Naive thymus-derived CD4-positive, alpha-beta T cell (primary cell): ENCODE data around the gene WFIKKN1. TPM values are rescaled to one million over a fixed set of nuclear protein-coding genes. Genes with fewer than 3 reads are reported as not detected.
A peak's percentile ranks its signal among the peaks of the same experiment; 100 is the strongest.

Experiments used
- ATAC-seq: fragments of 150-1000 bp; cut with Tn5 transposase; 2 replicates; pipeline ENCODE4 v1.10.0; 2021; ENCODE audit warnings: mild to moderate bottlenecking, moderate library complexity
- CTCF ChIA-PET: fragments of 350-600 bp; sonication (Branson Sonifier 250); formaldehyde crosslinking; loops from one replicate; lab custom pipeline; 2021; ENCODE audit warnings: antibody characterized with exemption; lab: Charles Lee
- POLR2A ChIA-PET: fragments of 350-600 bp; sonication (Branson Sonifier 250); formaldehyde crosslinking; loops from one replicate; lab custom pipeline; 2021; ENCODE audit warnings: antibody characterized with exemption, inconsistent platforms; lab: Charles Lee
- DNase-seq, 9 donors: peaks; one replicate each; pipeline versions ENCODE4 v3.0.0 to v3.0.0-alpha.2; 2020 to 2022; ENCODE audit warnings: mixed read lengths in 1 of 9
- H3K27ac ChIP-seq: one replicate; pipeline ENCODE4 v1.7.0; 2013; ENCODE audit warnings: mild to moderate bottlenecking, low read depth, low read length, moderate library complexity
- H3K27me3 ChIP-seq, 2 donors: one replicate each; pipeline ENCODE4 v1.7.0; 2013; ENCODE audit warnings: low read length in 2 of 2, mild to moderate bottlenecking in 2 of 2, moderate library complexity in 2 of 2; ENCODE audit not compliant: control insufficient read depth in 2 of 2, insufficient read depth in 2 of 2
- H3K36me3 ChIP-seq, 3 experiments: 1 replicate in 2 of 3; 2 replicates in 1 of 3; pipeline ENCODE4 v1.7.0; 2013; ENCODE audit warnings: low read length in 3 of 3, mild to moderate bottlenecking in 3 of 3, moderate library complexity in 1 of 3; ENCODE audit not compliant: insufficient read depth in 3 of 3, control insufficient read depth in 2 of 3
- H3K4me1 ChIP-seq, 2 donors: one replicate each; pipeline ENCODE4 v1.7.0; 2013; ENCODE audit warnings: low read length in 2 of 2, mild to moderate bottlenecking in 2 of 2, moderate library complexity in 1 of 2; ENCODE audit not compliant: control insufficient read depth in 2 of 2, insufficient read depth in 2 of 2
- H3K4me3 ChIP-seq: 2 replicates; pipeline ENCODE4 v1.7.0; 2013; ENCODE audit warnings: mild to moderate bottlenecking, low read length
- H3K9me3 ChIP-seq, 3 experiments: 1 replicate in 2 of 3; 2 replicates in 1 of 3; pipeline ENCODE4 v1.7.0; 2013; ENCODE audit warnings: low read length in 3 of 3; ENCODE audit not compliant: control insufficient read depth in 2 of 3
- H3K27ac Mint-ChIP-seq, 9 donors: one replicate each; pipeline ENCODE4 v1.8.0; 2020 to 2022; ENCODE audit warnings: mixed read lengths in 9 of 9, mild to moderate bottlenecking in 8 of 9, moderate library complexity in 5 of 9, inconsistent platforms in 2 of 9
- H3K27me3 Mint-ChIP-seq, 5 donors: one replicate each; pipeline ENCODE4 v1.8.0; 2021 to 2022; ENCODE audit warnings: mixed read lengths in 5 of 5, mild to moderate bottlenecking in 1 of 5
- H3K36me3 Mint-ChIP-seq, 5 donors: one replicate each; pipeline ENCODE4 v1.8.0; 2020 to 2022; ENCODE audit warnings: mixed read lengths in 5 of 5, mild to moderate bottlenecking in 3 of 5, inconsistent platforms in 1 of 5
- H3K4me1 Mint-ChIP-seq, 7 donors: one replicate each; pipeline ENCODE4 v1.8.0; 2020 to 2022; ENCODE audit warnings: mixed read lengths in 7 of 7, mild to moderate bottlenecking in 3 of 7, inconsistent platforms in 1 of 7
- H3K4me3 Mint-ChIP-seq, 10 donors: one replicate each; pipeline ENCODE4 v1.8.0; 2020 to 2022; ENCODE audit warnings: mild to moderate bottlenecking in 10 of 10, mixed read lengths in 10 of 10, moderate library complexity in 6 of 10, inconsistent platforms in 2 of 10
- H3K9me3 Mint-ChIP-seq, 11 donors: one replicate each; pipeline ENCODE4 v1.8.0; 2020 to 2022; ENCODE audit warnings: mixed read lengths in 11 of 11, mild to moderate bottlenecking in 4 of 11, inconsistent platforms in 1 of 11, moderate library complexity in 1 of 11
- intact Hi-C, 2 donors: fragments of 100-400 bp; cut with micrococcal nuclease; formaldehyde crosslinking; loops; one replicate each; pipeline ENCODE4 v1.15.1; 2023
- polyA plus RNA-seq, 2 donors: library from polyadenylated mRNA; unstranded; fragments of 300-500 nt; fragmentation: Illumina TruSeq; gene quantifications; one replicate each; pipeline ENCODE4 v1.2.3, GENCODE V29; 2021
- total RNA-seq, 6 experiments: library from RNA in 5 of 6; stranded (reverse) in 5 of 6; gene quantifications; 1 replicate in 5 of 6; 2 replicates in 1 of 6; pipeline ENCODE4 v1.2.3 and lab custom pipeline; 2021 to 2026

The WFIKKN1 gene
- total and polyA plus RNA-seq, 7 experiments from 2014 or later = 0.34 to 0.81 (median 0.56) TPM; not detected in 2

DNA sequence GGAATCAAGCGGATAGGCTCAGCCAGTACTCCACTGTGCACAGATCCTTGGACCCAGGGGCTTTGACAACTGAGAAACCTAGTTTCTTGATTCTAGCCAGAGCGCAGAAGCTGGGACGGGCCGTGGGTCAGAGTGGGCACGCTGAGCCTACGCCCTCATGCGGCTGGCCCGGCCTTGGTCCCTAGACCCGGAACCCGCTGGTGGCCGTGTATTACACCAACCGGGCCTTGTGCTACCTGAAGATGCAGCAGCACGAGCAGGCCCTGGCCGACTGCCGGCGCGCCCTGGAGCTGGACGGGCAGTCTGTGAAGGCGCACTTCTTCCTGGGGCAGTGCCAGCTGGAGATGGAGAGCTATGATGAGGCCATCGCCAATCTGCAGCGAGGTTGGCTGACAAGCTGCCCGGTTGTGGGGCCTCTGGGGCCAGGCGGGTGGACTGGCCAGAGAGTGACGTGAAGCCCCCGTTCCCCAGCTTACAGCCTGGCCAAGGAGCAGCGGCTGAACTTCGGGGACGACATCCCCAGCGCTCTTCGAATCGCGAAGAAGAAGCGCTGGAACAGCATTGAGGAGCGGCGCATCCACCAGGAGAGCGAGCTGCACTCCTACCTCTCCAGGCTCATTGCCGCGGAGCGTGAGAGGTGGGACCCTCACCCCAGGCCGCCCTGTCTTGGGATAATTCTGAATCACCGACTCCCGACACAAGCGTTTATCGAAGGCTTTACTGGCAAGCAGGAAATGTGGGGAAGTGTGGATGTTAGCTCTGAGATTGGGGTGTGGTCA is 50.4 kb downstream of the WFIKKN1 start:
- Mint-ChIP-seq H3K4me3 (peak overlapping the region; percentile 64 to 84 (median 74)), H3K36me3 (peaks cover 0 to 9% (median 0%) of the 10 kb centered on the region in 5 donors), H3K4me1 (peaks cover 10 to 33% (median 18%) of the 10 kb centered on the region in 7 donors), H3K27me3 (no peaks in the 10 kb centered on the region), H3K27ac (peak overlapping the region in 5 of 9 donors; percentile 51 to 81 (median 66)), H3K9me3 (no peaks in the 10 kb centered on the region)
- ChIA-PET CTCF (no interaction called here), POLR2A (interaction anchor here (0.9 to 3.8 kb wide), 11 partner anchors 8 to 112 kb away, joined by 3 to 34 read pairs (median 4); partner anchors contain the start of genes MCRIP2, METRN, RHOT2 and WDR24)
- Histone ChIP-seq H3K9me3 (no peaks in the 10 kb centered on the region), H3K36me3 (peaks cover 0 to 30% (median 12%) of the 10 kb centered on the region in 3 experiments), H3K27me3 (no peaks in the 10 kb centered on the region), H3K4me3 (peak overlapping the region; percentile 71), H3K4me1 (peaks cover 9 to 27% of the 10 kb centered on the region in 2 donors), H3K27ac (peak overlapping the region; percentile 79)
- ATAC-seq (no peak), DNase-seq (no peak)
- intact Hi-C loops = loop anchor here (1.0 to 5.0 kb wide), 6 partner anchors 9 to 1284 kb away; partner anchors contain the start of genes FAM234A (in 1 of the 2), LMF1 (in 1 of the 2), RPS2 (in 1 of the 2) and UQCC4 (in 1 of the 2)

DNA sequence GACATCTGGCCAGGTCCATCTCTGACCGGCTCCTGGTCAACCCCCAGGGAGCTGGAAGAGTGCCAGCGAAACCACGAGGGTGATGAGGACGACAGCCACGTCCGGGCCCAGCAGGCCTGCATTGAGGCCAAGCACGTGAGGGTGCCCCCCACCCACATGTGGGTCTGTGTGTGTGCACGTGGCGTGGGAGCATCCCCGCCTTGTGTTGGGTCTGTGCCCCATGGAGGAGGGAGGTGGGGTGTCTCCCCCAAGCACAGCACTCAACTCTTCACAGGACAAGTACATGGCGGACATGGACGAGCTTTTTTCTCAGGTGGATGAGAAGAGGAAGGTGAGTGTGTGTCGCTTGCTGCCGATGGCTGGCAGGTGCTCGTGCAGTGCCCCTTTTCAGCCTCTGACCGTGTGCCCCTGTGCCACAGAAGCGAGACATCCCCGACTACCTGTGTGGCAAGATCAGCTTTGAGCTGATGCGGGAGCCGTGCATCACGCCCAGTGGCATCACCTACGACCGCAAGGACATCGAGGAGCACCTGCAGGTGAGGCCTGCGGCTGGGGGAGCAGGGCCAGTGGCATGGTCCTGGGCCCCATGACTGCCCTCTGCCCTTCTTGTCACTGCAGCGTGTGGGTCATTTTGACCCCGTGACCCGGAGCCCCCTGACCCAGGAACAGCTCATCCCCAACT is 51.1 kb downstream of the WFIKKN1 start:
- H3K36me3 Mint-ChIP-seq = peaks cover 0 to 9% (median 0%) of the 10 kb centered on the region in 5 donors
- POLR2A ChIA-PET = interaction anchor here (0.9 to 3.8 kb wide), 8 partner anchors 8 to 40 kb away, joined by 3 to 34 read pairs (median 7); partner anchors contain the start of genes MCRIP2, METRN, RHOT2 and WDR24

DNA sequence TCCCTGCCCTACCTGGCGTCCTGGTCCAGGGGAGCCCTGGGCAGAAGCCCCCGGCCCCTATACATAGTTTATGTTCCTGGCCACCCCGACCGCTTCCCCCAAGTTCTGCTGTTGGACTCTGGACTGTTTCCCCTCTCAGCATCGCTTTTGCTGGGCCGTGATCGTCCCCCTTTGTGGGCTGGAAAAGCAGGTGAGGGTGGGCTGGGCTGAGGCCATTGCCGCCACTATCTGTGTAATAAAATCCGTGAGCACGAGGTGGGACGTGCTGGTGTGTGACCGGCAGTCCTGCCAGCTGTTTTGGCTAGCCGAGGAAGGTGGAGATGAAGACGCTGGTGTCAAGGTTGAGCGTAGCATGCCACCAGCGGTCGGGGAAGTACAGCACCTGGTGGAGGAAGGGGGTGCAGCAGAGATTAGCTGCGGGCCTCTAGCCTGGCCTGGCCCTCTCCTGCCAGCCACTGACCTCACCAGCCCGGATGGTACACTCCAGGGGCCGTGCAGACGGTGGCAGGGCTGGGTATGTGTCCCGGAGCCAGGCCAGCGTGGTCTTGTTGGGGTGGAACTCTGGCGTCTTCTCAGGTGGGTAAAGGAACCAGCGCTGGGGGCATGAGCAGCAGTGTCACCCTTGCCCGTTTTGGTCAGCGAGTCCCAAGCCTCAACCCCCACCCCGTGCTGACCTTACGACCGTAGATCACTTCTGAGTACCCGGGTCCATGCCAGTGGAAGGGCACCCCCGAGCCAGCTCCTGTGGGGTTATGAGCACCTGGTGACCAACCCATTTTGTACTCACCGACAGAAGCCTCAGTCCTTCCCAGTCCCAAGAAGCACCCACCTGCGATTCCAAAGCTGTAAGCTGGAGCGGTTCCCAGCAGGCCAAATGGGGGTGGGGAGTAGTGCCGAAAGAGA is 52.0 kb downstream of the WFIKKN1 start:
- H3K27ac ChIP-seq = peak overlapping the region; percentile 78
- Mint-ChIP-seq H3K36me3 (peaks cover 0 to 9% (median 0%) of the 10 kb centered on the region in 5 donors), H3K27me3 (no peaks in the 10 kb centered on the region), H3K4me1 (peaks cover 10 to 29% (median 18%) of the 10 kb centered on the region in 7 donors), H3K27ac (peak overlapping the region in 7 of 9 donors; percentile 38 to 76 (median 58)), H3K4me3 (peak overlapping the region; percentile 68 to 87 (median 76)), H3K9me3 (no peaks in the 10 kb centered on the region)
- H3K27me3 ChIP-seq = no peaks in the 10 kb centered on the region
- peaks cover 9 to 27% of the 10 kb centered on the region in 2 donors for H3K4me1 ChIP-seq
- POLR2A ChIA-PET = interaction anchor here (0.6 to 3.8 kb wide), 4 partner anchors 7 to 710 kb away, joined by 7 to 34 read pairs (median 16); partner anchors contain the start of genes RHOT2 and WDR24
- ATAC-seq = no peak
- CTCF ChIA-PET = no interaction called here
- H3K9me3 ChIP-seq = no peaks in the 10 kb centered on the region
- H3K4me3 ChIP-seq = no peak overlapping the region
- intact Hi-C loops = loop anchor here in 1 of 2 donors (5.0 kb wide), 2 partner anchors 450 to 740 kb away; partner anchors contain the start of genes FAM234A and UQCC4
- peaks cover 0 to 45% (median 12%) of the 10 kb centered on the region in 3 experiments for H3K36me3 ChIP-seq
- no peak for DNase-seq

More for the DNA sequence above, 51.1 kb downstream of the WFIKKN1 start:
- H3K27me3 Mint-ChIP-seq = no peaks in the 10 kb centered on the region
- peaks cover 10 to 31% (median 18%) of the 10 kb centered on the region in 7 donors for H3K4me1 Mint-ChIP-seq
- peaks cover 0 to 37% (median 12%) of the 10 kb centered on the region in 3 experiments for H3K36me3 ChIP-seq
- H3K27ac Mint-ChIP-seq = peak overlapping the region in 5 of 9 donors; percentile 55 to 81 (median 66)
- H3K4me3 Mint-ChIP-seq = peak overlapping the region; percentile 68 to 87 (median 74)
- H3K4me3 ChIP-seq = no peak overlapping the region
- ATAC-seq (no peak), DNase-seq (no peak)
- no peaks in the 10 kb centered on the region for H3K27me3 ChIP-seq
- H3K9me3 Mint-ChIP-seq = no peaks in the 10 kb centered on the region
- CTCF ChIA-PET = no interaction called here
- peak overlapping the region; percentile 12 for H3K27ac ChIP-seq
- no peaks in the 10 kb centered on the region for H3K9me3 ChIP-seq
- intact Hi-C loops = loop anchor here (2.0 to 5.0 kb wide), 4 partner anchors 289 to 1283 kb away; partner anchors contain the start of genes FAM234A (in 1 of the 2), LMF1 (in 1 of the 2), RPS2 (in 1 of the 2) and UQCC4 (in 1 of the 2)
- peaks cover 9 to 27% of the 10 kb centered on the region in 2 donors for H3K4me1 ChIP-seq

DNA sequence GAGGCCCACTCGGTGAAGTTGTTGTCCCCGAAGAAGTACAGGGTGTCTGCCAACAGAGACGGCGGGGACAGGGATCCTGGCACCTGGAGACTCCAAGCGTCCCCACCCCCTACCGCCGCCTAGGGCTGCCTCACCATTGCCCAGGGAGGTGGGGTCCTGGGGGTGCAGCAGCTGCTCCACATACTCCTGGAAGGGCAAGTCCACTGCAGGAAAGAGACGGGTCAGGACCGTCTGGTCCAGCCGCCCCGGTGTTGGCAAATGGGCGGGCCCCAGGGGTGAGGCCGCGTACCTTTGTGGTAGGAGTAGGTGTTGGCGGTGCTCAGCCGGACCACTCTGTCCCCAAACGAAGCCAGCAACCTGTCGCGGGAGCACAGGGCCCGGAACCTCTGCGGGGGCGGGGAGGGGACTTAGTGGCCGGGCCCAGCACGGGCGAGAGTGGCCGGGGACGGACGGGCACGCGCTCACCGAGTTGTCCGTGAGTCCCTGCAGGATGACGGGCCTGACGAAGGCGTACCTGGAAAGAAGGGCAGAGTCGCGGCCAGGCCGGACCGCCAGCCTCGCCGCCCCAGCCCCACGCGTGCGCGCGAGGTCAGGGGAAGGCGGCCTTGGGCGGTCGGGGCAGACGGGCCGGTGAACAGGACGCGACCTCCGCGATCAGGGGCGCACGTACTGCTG is 52.7 kb downstream of the WFIKKN1 start:
- no peak for ATAC-seq

More for the DNA sequence above, 52.7 kb downstream of the WFIKKN1 start:
- no peak for DNase-seq
- CTCF ChIA-PET = interaction anchor here (1.2 kb wide), 1 partner anchor 16 kb away, joined by 4 read pairs; no protein-coding TSS in a partner anchor
- no peaks in the 10 kb centered on the region for H3K9me3 Mint-ChIP-seq
- Histone ChIP-seq H3K4me3 (peak overlapping the region; percentile 52), H3K4me1 (peaks cover 9 to 29% of the 10 kb centered on the region in 2 donors), H3K27ac (peak overlapping the region; percentile 78), H3K9me3 (no peaks in the 10 kb centered on the region), H3K27me3 (no peaks in the 10 kb centered on the region), H3K36me3 (peaks cover 0 to 49% (median 12%) of the 10 kb centered on the region in 3 experiments)
- no peaks in the 10 kb centered on the region for H3K27me3 Mint-ChIP-seq
- intact Hi-C loops = loop anchor here (1.0 to 5.0 kb wide), 9 partner anchors 12 to 739 kb away; partner anchors contain the start of genes METTL26 (in 2 of the 2), RHOT2 (in 2 of the 2), CIAO3 (in 1 of the 2) and FAM234A (in 1 of the 2)
- peaks cover 10 to 29% (median 18%) of the 10 kb centered on the region in 7 donors for H3K4me1 Mint-ChIP-seq
- H3K36me3 Mint-ChIP-seq = peaks cover 0 to 9% (median 0%) of the 10 kb centered on the region in 5 donors
- POLR2A ChIA-PET = interaction anchor here (0.6 to 3.8 kb wide), 9 partner anchors 8 to 709 kb away, joined by 3 to 24 read pairs (median 4); partner anchors contain the start of genes RAB40C, RHBDL1, RHOT2 and WDR90
- peak overlapping the region; percentile 58 to 87 (median 73) for H3K4me3 Mint-ChIP-seq
- peak overlapping the region in 5 of 9 donors; percentile 38 to 75 (median 51) for H3K27ac Mint-ChIP-seq
